Endothelial cell of umbilical vein (primary cell): ENCODE results near the gene HERPUD1. TPM values are rescaled to one million over a fixed set of nuclear protein-coding genes. Genes with fewer than 3 reads are reported as not detected.

Source experiments
- BruUV-seq: library from RNA; stranded (reverse); fragments of 400-500 nt; replicated peaks from 2 replicates; lab custom pipeline; 2021; lab: Mats Ljungman, UMichigan
- CTCF ChIA-PET: fragments of 300-600, 350-600 bp; sonication (Branson Sonifier 250); formaldehyde crosslinking; loops from one replicate; lab custom pipeline; 2021; ENCODE audit warnings: antibody characterized with exemption, inconsistent platforms; lab: Charles Lee
- POLR2A ChIA-PET: fragments of 300-600, 350-600 bp; sonication (Branson Sonifier 250); formaldehyde crosslinking; loops from one replicate; lab custom pipeline; 2021; ENCODE audit warnings: antibody characterized with exemption, inconsistent platforms; lab: Charles Lee
- DNase-seq: peaks from one replicate; pipeline ENCODE4 v3.0.0-alpha.2; 2011; ENCODE audit warnings: low read depth, low spot score
- FAIRE-seq: peaks from 2 replicates; lab custom pipeline; 2011; peaks lifted over from hg19 to GRCh38; lab: Jason Lieb, UNC
- H2AFZ ChIP-seq: 2 replicates; pipeline ENCODE4 v1.6.0; 2012; ENCODE audit warnings: low read depth, low read length, control low read depth, inconsistent platforms
- H3K27ac ChIP-seq: 2 replicates; pipeline ENCODE4 v1.5.1; 2011; ENCODE audit warnings: low read depth, mild to moderate bottlenecking, control low read depth, low read length, moderate library complexity; ENCODE audit not compliant: insufficient read depth
- H3K27me3 ChIP-seq, 2 experiments: 2 replicates each; pipeline versions ENCODE4 v1.6.0 to v1.6.1; 2011; ENCODE audit warnings: low read length in 2 of 2, mixed read lengths in 1 of 2; ENCODE audit not compliant: control insufficient read depth in 2 of 2, insufficient read depth in 2 of 2
- H3K36me3 ChIP-seq, 2 experiments: 2 replicates in 1 of 2; 3 replicates in 1 of 2; pipeline ENCODE4 v1.5.1; 2011; ENCODE audit warnings: low read length in 2 of 2, mild to moderate bottlenecking in 1 of 2, moderate library complexity in 1 of 2; ENCODE audit not compliant: control insufficient read depth in 2 of 2, insufficient read depth in 2 of 2; ENCODE audit errors: extremely low read depth in 1 of 2
- H3K4me1 ChIP-seq: 3 replicates; pipeline ENCODE4 v1.5.1; 2011; ENCODE audit warnings: mild to moderate bottlenecking, low read length; ENCODE audit not compliant: control insufficient read depth, insufficient read depth; ENCODE audit errors: extremely low read depth
- H3K4me2 ChIP-seq: 2 replicates; pipeline ENCODE4 v1.6.1; 2011; ENCODE audit warnings: low read length, control low read depth, mixed read lengths; ENCODE audit not compliant: insufficient read depth
- H3K4me3 ChIP-seq, 3 experiments: fragments of 200-600 bp in 1 of 3; sonication (generic), shearing (Covaris generic) in 1 of 3; replicated peaks in 1 of 3; 2 replicates each; pipeline ENCODE4 v1.5.1; 2011 to 2016; ENCODE audit warnings: control low read depth in 3 of 3, low read length in 3 of 3, mild to moderate bottlenecking in 2 of 3, inconsistent platforms in 1 of 3, low read depth in 1 of 3, moderate library complexity in 1 of 3; ENCODE audit not compliant: insufficient read depth in 1 of 3
- H3K79me2 ChIP-seq: 2 replicates; pipeline ENCODE4 v1.6.0; 2012; ENCODE audit warnings: low read length, inconsistent platforms; ENCODE audit not compliant: control insufficient read depth, insufficient read depth
- H3K9ac ChIP-seq: replicated peaks from 2 replicates; pipeline ENCODE3; 2011; ENCODE audit warnings: low read length, control low read depth; ENCODE audit not compliant: insufficient read depth; ENCODE audit errors: extremely low read depth
- H3K9me1 ChIP-seq: replicated peaks from 3 replicates; pipeline ENCODE4 v1.6.0; 2011; ENCODE audit warnings: mild to moderate bottlenecking, low read length; ENCODE audit not compliant: control insufficient read depth, insufficient read depth; ENCODE audit errors: extremely low read depth
- H3K9me3 ChIP-seq: replicated peaks from 2 replicates; pipeline ENCODE4 v1.5.1; 2012; ENCODE audit warnings: low read length, inconsistent platforms; ENCODE audit not compliant: control insufficient read depth, insufficient read depth
- H4K20me1 ChIP-seq: replicated peaks from 2 replicates; pipeline ENCODE3; 2011; ENCODE audit warnings: mild to moderate bottlenecking, low read length; ENCODE audit not compliant: control insufficient read depth, insufficient read depth; ENCODE audit errors: extremely low read depth
- CTCF ChIP-seq, 2 donors: IDR thresholded peaks; 1 replicate in 1 of 2; 2 replicates in 1 of 2; pipeline ENCODE4 v1.5.1; 2011; ENCODE audit warnings: low read length in 2 of 2, mild to moderate bottlenecking in 2 of 2, moderate library complexity in 2 of 2, control low read depth in 1 of 2, inconsistent platforms in 1 of 2, low read depth in 1 of 2; ENCODE audit not compliant: insufficient read depth in 1 of 2; ENCODE audit errors: extremely low read depth in 1 of 2
- EZH2 ChIP-seq: IDR thresholded peaks from 2 replicates; pipeline ENCODE4 v1.6.1; 2012; ENCODE audit warnings: borderline replicate concordance, low read depth, mild to moderate bottlenecking, moderate library complexity, low read length, inconsistent platforms; ENCODE audit not compliant: severe bottlenecking
- FOS ChIP-seq: IDR thresholded peaks from 2 replicates; pipeline ENCODE4 v1.6.1; 2011; ENCODE audit warnings: mild to moderate bottlenecking, low read length, moderate library complexity, borderline replicate concordance; ENCODE audit not compliant: insufficient read depth
- GATA2 ChIP-seq: IDR thresholded peaks from 2 replicates; pipeline ENCODE4 v1.7.0; 2011; ENCODE audit warnings: low read depth, mild to moderate bottlenecking, moderate library complexity, mixed read lengths, low read length; ENCODE audit not compliant: insufficient read length, insufficient read depth
- JUN ChIP-seq: IDR thresholded peaks from 2 replicates; pipeline ENCODE4 v1.6.1; 2011; ENCODE audit warnings: borderline replicate concordance, low read depth; ENCODE audit not compliant: insufficient read length, insufficient read depth
- MAX ChIP-seq: IDR thresholded peaks from 2 replicates; pipeline ENCODE4 v1.6.1; 2011; ENCODE audit not compliant: insufficient read depth, insufficient read length
- MYC ChIP-seq: IDR thresholded peaks from one replicate; pipeline ENCODE4 v1.6.1; 2011; ENCODE audit warnings: mild to moderate bottlenecking, low read depth, low read length
- POLR2A ChIP-seq: IDR thresholded peaks from 2 replicates; pipeline ENCODE4 v1.6.1; 2012; ENCODE audit warnings: low read depth, mild to moderate bottlenecking, control low read depth, low read length
- POLR2AphosphoS5 ChIP-seq: IDR thresholded peaks from 2 replicates; pipeline ENCODE4 v1.6.1; 2012; ENCODE audit warnings: low read depth, mild to moderate bottlenecking, control low read depth, low read length, moderate library complexity; ENCODE audit not compliant: insufficient read depth
- dilution Hi-C: fragments of 300-500 bp; cut with MboI; formaldehyde crosslinking; loops from one replicate; pipeline ENCODE4 v1.15.0; 2019; ENCODE audit warnings: low sequenced_read_pairs; ENCODE audit not compliant: extremely low pct_ligation_motif_present
- intact Hi-C: fragments of 100-400 bp; cut with micrococcal nuclease; formaldehyde crosslinking; loops from one replicate; pipeline ENCODE4 v1.10.0; 2022
- polyA plus RNA-seq, 4 experiments: library from polyadenylated mRNA; depleted of rRNA in 3 of 4; stranded (reverse) in 3 of 4; unstranded in 1 of 4; fragments of >200 nt; gene quantifications; 2 replicates each; pipeline versions ENCODE4 v1.2.1 to v1.2.3, GENCODE V29; 2011 to 2012; ENCODE audit warnings: missing spikeins in 1 of 4
- total RNA-seq: library from RNA; stranded (reverse); gene quantifications from 2 replicates; pipeline ENCODE4 v1.2.3, GENCODE V29; 2021

The HERPUD1 gene
- total and polyA plus RNA-seq, 2 donors (not counting 3 experiments of a cell fraction or from before 2014, with no cell fraction given): 107 to 109 TPM

- ChIA-PET CTCF (no interaction called here), POLR2A (no interaction called here)
- H3K27ac ChIP-seq: no peak overlapping the region
- no peak overlapping the region for H2AFZ ChIP-seq
- TF ChIP-seq JUN: no peak
- TF ChIP-seq CTCF (IDR thresholded peaks at IDR 0.05; ENCODE audit: extremely low read depth in 1 of 2, insufficient read depth in 1 of 2, low read depth in 1 of 2, low read length in 2 of 2): no peak
- no peak for TF ChIP-seq GATA2
- TF ChIP-seq POLR2A: no peak
- no peak for TF ChIP-seq MAX
- DNase-seq (no peak), FAIRE-seq (no peak)
- H4K20me1 ChIP-seq: no peaks in the 10 kb centered on the region
- H3K9me1 ChIP-seq: no peaks in the 10 kb centered on the region
- H3K27me3 ChIP-seq: no peaks in the 10 kb centered on the region
- H3K4me1 ChIP-seq: peaks cover 12% of the 10 kb centered on the region
- no peaks in the 10 kb centered on the region for H3K79me2 ChIP-seq
- BruUV-seq: no TSS peak
- H3K4me3 ChIP-seq: no peak overlapping the region
- intact Hi-C loops: no loop called here
- H3K36me3 ChIP-seq: no peaks in the 10 kb centered on the region
- dilution Hi-C loops: no loop called here
- no peak overlapping the region for H3K9ac ChIP-seq
- no peaks in the 10 kb centered on the region for H3K9me3 ChIP-seq
- H3K4me2 ChIP-seq: no peak overlapping the region
These were observed 24.8 kb downstream of the HERPUD1 start for GRCh38 chr16:56956756-56957155.

GRCh38 chr16:56960681-56961281 is 28.8 kb downstream of the HERPUD1 start:
- dilution Hi-C loops (no loop called here), intact Hi-C loops (no loop called here)
- CTCF ChIA-PET: interaction anchor here (1.0 to 9.3 kb wide), 2 partner anchors 10 to 85 kb away, joined by 3 to 140 read pairs; no protein-coding TSS in a partner anchor
- DNase-seq (no peak), FAIRE-seq (no peak)
- Histone ChIP-seq H3K9me3 (no peaks in the 10 kb centered on the region), H3K9me1 (no peaks in the 10 kb centered on the region), H3K9ac (no peak overlapping the region), H3K27ac (no peak overlapping the region), H3K4me2 (no peak overlapping the region), H2AFZ (no peak overlapping the region), H3K36me3 (no peaks in the 10 kb centered on the region), H4K20me1 (no peaks in the 10 kb centered on the region), H3K4me1 (peaks cover 15% of the 10 kb centered on the region), H3K4me3 (no peak overlapping the region), H3K79me2 (no peaks in the 10 kb centered on the region), H3K27me3 (no peaks in the 10 kb centered on the region)
- BruUV-seq: no TSS peak
- POLR2A ChIA-PET: no interaction called here
- TF ChIP-seq EZH2 (no peak), CTCF (IDR thresholded peaks at IDR 0.05; ENCODE audit: extremely low read depth in 1 of 2, insufficient read depth in 1 of 2, low read depth in 1 of 2, low read length in 2 of 2) (no peak), JUN (no peak), MAX (no peak), GATA2 (no peak), POLR2AphosphoS5 (no peak), POLR2A (no peak), FOS (no peak), MYC (no peak)
